ENCODE data around the gene ERBB4. TPM values are rescaled to one million over a fixed set of nuclear protein-coding genes. Genes with fewer than 3 reads are reported as not detected.

Gene ERBB4
- total RNA-seq, 1 experiment from 2014 or later = 40.6 TPM

- ChIA-PET POLR2A (ENCODE audit: low non-redundant PET) (no interaction called here), CTCF (no interaction called here)
- BruUV-seq (replicated peaks) = no TSS peak
- intact Hi-C loops (cut with micrococcal nuclease; ENCODE audit: unreplicated experiment) = no loop called here
- peaks cover 6% of the 10 kb centered on the region for H3K4me1 ChIP-seq (ENCODE audit: insufficient read depth, low read length, poor library complexity, severe bottlenecking)
- peaks cover 5% of the 10 kb centered on the region for H3K9me3 ChIP-seq (ENCODE audit: low read depth, low read length, poor library complexity, severe bottlenecking)
- TF ChIP-seq EZH2 (IDR thresholded peaks at IDR 0.05; ENCODE audit: borderline replicate concordance, low read depth, low read length, poor library complexity, severe bottlenecking) = no peak
- TF ChIP-seq CTCF (conservative IDR thresholded peaks at IDR 0.05; ENCODE audit: low read depth, low read length) = no peak
- no peaks in the 10 kb centered on the region for H3K27me3 ChIP-seq (replicated peaks; ENCODE audit: insufficient read depth, low read depth, low read length, poor library complexity)
- H3K4me3 ChIP-seq (ENCODE audit: low read depth, low read length, poor library complexity, severe bottlenecking) = no peak overlapping the region
- H3K27ac ChIP-seq (ENCODE audit: low read depth, low read length, poor library complexity, severe bottlenecking) = no peak overlapping the region
- DNase-seq (ENCODE audit: low spot score) = no peak
- no peaks in the 10 kb centered on the region for H3K36me3 ChIP-seq (ENCODE audit: insufficient read depth, low read length, poor library complexity, severe bottlenecking)
These were observed 96.8 kb downstream of the ERBB4 start for GRCh38 chr2:212441821-212442220.

- intact Hi-C loops (cut with micrococcal nuclease; ENCODE audit: unreplicated experiment) = no loop called here
- Histone ChIP-seq H3K27ac (ENCODE audit: low read depth, low read length, poor library complexity, severe bottlenecking) (no peak overlapping the region), H3K4me3 (ENCODE audit: low read depth, low read length, poor library complexity, severe bottlenecking) (no peak overlapping the region), H3K9me3 (ENCODE audit: low read depth, low read length, poor library complexity, severe bottlenecking) (peaks cover 5% of the 10 kb centered on the region), H3K36me3 (ENCODE audit: insufficient read depth, low read length, poor library complexity, severe bottlenecking) (no peaks in the 10 kb centered on the region), H3K27me3 (replicated peaks; ENCODE audit: insufficient read depth, low read depth, low read length, poor library complexity) (no peaks in the 10 kb centered on the region), H3K4me1 (ENCODE audit: insufficient read depth, low read length, poor library complexity, severe bottlenecking) (peaks cover 6% of the 10 kb centered on the region)
- BruUV-seq (replicated peaks) = no TSS peak
- POLR2A ChIA-PET (ENCODE audit: low non-redundant PET) = no interaction called here
- CTCF ChIA-PET = no interaction called here
- no peak for DNase-seq (ENCODE audit: low spot score)
- no peak for TF ChIP-seq EZH2 (IDR thresholded peaks at IDR 0.05; ENCODE audit: borderline replicate concordance, low read depth, low read length, poor library complexity, severe bottlenecking)
These were observed 97.5 kb downstream of the ERBB4 start for GRCh38 chr2:212441141-212441540.

- CTCF ChIA-PET = interaction anchor here (0.6 kb wide), 1 partner anchor 139 kb away, joined by 3 read pairs; no protein-coding TSS in a partner anchor
These were observed 109.7 kb downstream of the ERBB4 start for GRCh38 chr2:212428681-212429478.

More at GRCh38 chr2:212428681-212429478, 109.7 kb downstream of the ERBB4 start:
- Histone ChIP-seq H3K36me3 (ENCODE audit: insufficient read depth, low read length, poor library complexity, severe bottlenecking) (no peaks in the 10 kb centered on the region), H3K4me1 (ENCODE audit: insufficient read depth, low read length, poor library complexity, severe bottlenecking) (peaks cover 27% of the 10 kb centered on the region), H3K27ac (ENCODE audit: low read depth, low read length, poor library complexity, severe bottlenecking) (peak overlapping the region; percentile 76), H3K9me3 (ENCODE audit: low read depth, low read length, poor library complexity, severe bottlenecking) (no peaks in the 10 kb centered on the region), H3K27me3 (replicated peaks; ENCODE audit: insufficient read depth, low read depth, low read length, poor library complexity) (no peaks in the 10 kb centered on the region), H3K4me3 (ENCODE audit: low read depth, low read length, poor library complexity, severe bottlenecking) (no peak overlapping the region)
- DNase-seq (ENCODE audit: low spot score) = peak; percentile 56
- intact Hi-C loops (cut with micrococcal nuclease; ENCODE audit: unreplicated experiment) = no loop called here
- TF ChIP-seq EZH2 (IDR thresholded peaks at IDR 0.05; ENCODE audit: borderline replicate concordance, low read depth, low read length, poor library complexity, severe bottlenecking) (no peak), CTCF (conservative IDR thresholded peaks at IDR 0.05; ENCODE audit: low read depth, low read length) (no peak)
- POLR2A ChIA-PET (ENCODE audit: low non-redundant PET) = interaction anchor here (0.5 kb wide), 1 partner anchor 91 kb away, joined by 3 read pairs; no protein-coding TSS in a partner anchor
- BruUV-seq (replicated peaks) = no TSS peak
